GM18520 (cell line): ENCODE measurements around the gene KMT2A.
"Not testable (repeated sequence)": the region's sequence is repeated elsewhere in the genome, so short reads cannot be mapped to it uniquely, and the experiment has no call there.

Source experiments
- ATAC-seq: cut with Tn5 transposase; IDR thresholded peaks from one replicate; pipeline ENCODE4 v1.9.1; 2021; ENCODE audit not compliant: unreplicated experiment

The KMT2A gene

DNA sequence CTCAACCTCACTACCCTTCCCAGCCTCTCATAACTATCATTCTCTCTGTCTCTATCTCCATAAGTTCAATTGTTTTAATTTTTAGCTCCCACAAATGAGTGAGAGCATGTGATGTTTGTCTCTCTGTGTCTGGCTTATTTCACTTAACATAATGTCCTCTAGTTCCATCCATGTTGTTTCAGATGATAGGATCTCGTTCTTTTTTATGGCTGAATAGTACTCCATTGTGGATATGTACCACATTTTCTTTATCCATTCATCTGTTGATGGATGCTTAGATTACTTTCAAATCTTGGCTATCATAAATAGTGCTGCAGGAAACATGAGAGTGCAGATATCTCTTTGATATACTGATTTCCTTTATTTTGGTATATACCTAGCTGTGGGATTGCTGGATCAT is 44.9 kb downstream of the KMT2A start:
- ATAC-seq, result not testable (repeated sequence)

DNA sequence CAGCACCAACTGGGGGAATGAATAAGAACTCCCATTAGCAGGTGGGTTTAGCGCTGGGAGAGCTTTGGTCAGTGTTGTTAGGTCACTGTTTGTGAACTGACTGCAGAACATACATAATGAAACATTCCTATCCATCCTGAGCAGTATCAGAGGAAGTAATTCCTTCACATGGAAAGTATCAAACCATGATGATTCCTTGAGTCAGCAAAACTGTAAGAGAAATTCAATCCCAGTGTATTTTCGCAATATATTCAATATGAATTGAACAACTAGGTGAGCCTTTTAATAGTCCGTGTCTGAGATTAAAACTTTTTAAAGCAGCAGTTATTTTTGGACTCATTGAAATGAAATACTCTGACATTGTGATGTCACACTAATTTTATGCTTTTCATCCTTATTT is 48.1 kb downstream of the KMT2A start:
- ATAC-seq, result no peak

DNA sequence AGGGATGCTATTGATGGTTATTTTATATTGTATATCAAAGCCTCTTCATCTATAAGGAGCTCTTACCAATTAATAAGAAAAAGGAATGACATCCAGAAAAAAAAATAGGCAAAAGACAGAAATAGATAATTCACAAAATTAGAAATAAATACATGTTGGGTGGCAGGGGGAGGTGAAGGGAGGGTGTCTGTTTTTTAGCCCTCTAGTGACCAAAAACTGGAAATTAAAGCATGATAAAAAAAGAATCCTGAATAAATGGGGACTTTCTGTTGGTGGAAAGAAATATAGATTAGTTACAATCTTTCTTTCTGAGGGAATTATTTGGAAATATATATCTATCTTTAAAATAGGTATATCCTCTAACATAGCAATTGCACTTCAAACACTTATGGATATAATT is 49.0 kb downstream of the KMT2A start:
- no peak for ATAC-seq

DNA sequence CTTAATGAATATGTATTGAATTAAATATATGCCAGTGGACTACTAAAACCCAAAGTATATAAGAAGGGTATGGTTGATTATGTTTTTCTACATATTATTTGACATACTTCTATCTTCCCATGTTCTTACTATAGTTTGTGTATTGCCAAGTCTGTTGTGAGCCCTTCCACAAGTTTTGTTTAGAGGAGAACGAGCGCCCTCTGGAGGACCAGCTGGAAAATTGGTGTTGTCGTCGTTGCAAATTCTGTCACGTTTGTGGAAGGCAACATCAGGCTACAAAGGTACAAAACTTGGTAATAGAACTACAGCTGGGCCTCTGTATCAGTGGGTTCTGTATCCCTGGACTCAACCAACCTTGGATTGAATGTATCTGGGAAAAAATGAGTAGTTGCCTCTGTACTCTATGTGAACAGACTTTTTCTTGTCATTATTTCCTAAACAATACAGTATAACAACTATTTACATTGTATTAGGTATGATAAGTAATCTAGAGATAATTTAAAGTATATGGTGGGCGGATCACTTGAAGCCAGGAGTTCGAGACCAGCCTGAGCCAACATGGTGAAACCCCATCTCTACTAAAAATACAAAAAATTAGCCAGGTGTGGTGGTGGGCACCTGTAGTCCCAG is 52.3 kb downstream of the KMT2A start:
- no peak for ATAC-seq

DNA sequence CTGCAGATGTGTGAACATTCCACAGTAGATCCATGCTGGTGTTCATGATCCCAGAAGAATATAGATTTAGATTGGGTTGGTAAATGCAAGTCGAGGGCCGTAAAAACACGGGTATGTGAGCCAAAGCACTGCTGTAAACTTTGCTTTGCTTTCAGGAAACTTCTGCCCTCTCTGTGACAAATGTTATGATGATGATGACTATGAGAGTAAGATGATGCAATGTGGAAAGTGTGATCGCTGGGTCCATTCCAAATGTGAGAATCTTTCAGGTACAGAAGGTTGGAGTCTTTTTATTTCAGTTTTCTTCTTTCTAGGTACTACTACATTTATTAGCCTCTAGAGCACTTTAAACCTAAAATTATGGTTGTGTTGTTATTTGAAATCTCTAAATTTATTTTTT is 54.7 kb downstream of the KMT2A start:
- ATAC-seq, result no peak

DNA sequence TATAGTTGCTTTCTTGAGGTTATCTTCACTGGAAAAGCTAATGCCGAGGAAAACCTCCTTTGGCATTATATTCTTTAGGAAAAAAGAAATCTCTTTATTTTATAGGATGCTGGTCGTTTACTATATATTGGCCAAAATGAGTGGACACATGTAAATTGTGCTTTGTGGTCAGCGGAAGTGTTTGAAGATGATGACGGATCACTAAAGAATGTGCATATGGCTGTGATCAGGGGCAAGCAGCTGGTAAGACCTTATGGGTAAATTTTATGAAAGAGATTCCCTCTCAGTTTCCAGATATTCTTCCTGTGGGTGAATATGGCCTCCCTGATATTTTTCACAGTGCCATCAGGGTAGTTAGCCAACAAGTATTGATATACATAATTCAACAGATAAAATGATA is 61.5 kb downstream of the KMT2A start:
- no peak for ATAC-seq

DNA sequence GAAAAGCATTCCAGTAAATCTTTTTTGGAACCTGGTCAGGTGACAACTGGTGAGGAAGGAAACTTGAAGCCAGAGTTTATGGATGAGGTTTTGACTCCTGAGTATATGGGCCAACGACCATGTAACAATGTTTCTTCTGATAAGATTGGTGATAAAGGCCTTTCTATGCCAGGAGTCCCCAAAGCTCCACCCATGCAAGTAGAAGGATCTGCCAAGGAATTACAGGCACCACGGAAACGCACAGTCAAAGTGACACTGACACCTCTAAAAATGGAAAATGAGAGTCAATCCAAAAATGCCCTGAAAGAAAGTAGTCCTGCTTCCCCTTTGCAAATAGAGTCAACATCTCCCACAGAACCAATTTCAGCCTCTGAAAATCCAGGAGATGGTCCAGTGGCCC is 66.9 kb downstream of the KMT2A start:
- ATAC-seq, result no peak

DNA sequence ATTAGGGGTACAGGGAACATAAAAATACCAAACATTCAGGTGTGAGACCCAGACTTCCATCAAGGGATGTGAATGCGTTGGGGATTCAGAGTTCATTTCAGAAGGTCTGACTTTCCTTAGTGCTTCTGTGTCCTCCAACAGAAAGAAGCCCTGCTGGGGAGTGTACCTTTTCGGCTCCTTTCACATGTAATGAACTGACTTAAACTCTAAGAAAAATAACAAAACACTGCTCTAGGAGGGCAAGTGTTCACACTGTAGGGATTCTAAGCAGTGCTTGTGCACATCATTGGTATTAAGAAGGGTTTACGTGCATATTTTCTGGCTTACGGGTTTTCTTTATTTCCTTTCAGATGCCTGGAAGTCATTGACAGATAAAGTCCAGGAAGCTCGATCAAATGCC is 75.3 kb downstream of the KMT2A start:
- no peak for ATAC-seq

DNA sequence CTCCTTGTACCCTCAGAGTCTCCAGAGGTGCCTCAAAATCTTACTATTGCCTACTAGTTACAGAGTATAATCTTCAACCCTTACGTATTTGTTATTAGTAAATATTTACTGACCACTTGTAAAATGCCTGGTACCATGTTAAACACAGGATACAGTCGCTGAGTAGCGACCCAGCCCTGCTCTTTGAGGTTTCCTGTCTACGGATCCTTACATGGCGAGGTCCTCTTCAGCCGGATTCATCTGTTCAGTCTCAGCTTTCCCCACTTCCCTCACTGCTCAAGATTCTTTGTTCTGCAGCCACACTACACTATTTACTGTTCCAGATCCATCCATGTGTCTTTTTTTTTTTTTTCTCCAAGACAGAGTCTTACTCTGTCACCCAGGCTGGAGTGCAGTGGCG is 77.8 kb downstream of the KMT2A start:
- ATAC-seq, result no peak

DNA sequence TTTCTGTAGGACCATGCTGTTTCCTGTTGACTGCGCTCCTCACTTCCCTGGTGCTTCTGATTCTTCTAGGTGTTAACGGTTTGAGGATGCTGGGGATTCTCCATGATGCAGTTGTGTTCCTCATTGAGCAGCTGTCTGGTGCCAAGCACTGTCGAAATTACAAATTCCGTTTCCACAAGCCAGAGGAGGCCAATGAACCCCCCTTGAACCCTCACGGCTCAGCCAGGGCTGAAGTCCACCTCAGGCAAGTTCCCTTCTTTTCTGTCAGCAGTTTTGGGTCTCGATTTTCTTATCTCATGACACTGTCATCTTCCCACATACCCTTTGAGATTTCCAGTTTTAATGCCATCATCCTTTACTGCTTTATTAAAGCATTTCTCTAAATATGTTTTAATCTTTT is 83.3 kb downstream of the KMT2A start:
- ATAC-seq, result no peak

DNA sequence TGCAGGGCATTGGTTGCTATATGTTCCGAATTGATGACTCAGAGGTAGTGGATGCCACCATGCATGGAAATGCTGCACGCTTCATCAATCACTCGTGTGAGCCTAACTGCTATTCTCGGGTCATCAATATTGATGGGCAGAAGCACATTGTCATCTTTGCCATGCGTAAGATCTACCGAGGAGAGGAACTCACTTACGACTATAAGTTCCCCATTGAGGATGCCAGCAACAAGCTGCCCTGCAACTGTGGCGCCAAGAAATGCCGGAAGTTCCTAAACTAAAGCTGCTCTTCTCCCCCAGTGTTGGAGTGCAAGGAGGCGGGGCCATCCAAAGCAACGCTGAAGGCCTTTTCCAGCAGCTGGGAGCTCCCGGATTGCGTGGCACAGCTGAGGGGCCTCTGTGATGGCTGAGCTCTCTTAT is 85.6 kb downstream of the KMT2A start:
- ATAC-seq, result peak; percentile 53

DNA sequence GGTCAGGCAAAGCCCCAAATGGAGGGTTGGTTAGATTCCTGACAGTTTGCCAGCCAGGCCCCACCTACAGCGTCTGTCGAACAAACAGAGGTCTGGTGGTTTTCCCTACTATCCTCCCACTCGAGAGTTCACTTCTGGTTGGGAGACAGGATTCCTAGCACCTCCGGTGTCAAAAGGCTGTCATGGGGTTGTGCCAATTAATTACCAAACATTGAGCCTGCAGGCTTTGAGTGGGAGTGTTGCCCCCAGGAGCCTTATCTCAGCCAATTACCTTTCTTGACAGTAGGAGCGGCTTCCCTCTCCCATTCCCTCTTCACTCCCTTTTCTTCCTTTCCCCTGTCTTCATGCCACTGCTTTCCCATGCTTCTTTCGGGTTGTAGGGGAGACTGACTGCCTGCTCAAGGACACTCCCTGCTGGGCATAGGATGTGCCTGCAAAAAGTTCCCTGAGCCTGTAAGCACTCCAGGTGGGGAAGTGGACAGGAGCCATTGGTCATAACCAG is 86.3 kb downstream of the KMT2A start:
- ATAC-seq, result no peak

DNA sequence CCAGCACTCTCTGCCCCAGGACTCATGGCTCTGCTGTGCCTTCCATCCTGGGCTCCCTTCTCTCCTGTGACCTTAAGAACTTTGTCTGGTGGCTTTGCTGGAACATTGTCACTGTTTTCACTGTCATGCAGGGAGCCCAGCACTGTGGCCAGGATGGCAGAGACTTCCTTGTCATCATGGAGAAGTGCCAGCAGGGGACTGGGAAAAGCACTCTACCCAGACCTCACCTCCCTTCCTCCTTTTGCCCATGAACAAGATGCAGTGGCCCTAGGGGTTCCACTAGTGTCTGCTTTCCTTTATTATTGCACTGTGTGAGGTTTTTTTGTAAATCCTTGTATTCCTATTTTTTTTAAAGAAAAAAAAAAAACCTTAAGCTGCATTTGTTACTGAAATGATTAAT is 88.1 kb downstream of the KMT2A start:
- ATAC-seq, result no peak

DNA sequence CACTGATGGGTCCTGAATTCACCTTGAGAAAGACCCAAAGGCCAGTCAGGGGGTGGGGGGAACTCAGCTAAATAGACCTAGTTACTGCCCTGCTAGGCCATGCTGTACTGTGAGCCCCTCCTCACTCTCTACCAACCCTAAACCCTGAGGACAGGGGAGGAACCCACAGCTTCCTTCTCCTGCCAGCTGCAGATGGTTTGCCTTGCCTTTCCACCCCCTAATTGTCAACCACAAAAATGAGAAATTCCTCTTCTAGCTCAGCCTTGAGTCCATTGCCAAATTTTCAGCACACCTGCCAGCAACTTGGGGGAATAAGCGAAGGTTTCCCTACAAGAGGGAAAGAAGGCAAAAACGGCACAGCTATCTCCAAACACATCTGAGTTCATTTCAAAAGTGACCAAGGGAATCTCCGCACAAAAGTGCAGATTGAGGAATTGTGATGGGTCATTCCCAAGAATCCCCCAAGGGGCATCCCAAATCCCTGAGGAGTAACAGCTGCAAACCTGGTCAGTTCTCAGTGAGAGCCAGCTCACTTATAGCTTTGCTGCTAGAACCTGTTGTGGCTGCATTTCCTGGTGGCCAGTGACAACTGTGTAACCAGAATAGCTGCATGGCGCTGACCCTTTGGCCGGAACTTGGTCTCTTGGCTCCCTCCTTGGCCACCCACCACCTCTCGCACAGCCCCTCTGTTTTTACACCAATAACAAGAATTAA is 88.6 kb downstream of the KMT2A start:
- no peak for ATAC-seq

DNA sequence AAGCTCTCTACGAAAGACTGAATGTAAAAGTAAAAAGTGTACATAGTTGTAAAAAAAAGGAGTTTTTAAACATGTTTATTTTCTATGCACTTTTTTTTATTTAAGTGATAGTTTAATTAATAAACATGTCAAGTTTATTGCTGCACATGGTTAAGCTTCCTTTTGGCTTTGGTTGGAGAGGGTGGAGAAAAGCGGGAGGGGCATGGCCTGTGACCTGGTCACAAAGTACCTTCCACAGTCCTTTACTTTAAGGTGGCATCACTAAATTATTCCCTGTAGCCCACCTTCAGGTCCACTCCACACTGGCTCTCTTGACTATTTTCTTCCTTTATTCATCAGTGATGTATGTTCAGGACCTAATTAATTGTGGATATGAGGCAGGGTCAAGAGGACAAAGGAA is 90.4 kb downstream of the KMT2A start:
- ATAC-seq, result no peak

DNA sequence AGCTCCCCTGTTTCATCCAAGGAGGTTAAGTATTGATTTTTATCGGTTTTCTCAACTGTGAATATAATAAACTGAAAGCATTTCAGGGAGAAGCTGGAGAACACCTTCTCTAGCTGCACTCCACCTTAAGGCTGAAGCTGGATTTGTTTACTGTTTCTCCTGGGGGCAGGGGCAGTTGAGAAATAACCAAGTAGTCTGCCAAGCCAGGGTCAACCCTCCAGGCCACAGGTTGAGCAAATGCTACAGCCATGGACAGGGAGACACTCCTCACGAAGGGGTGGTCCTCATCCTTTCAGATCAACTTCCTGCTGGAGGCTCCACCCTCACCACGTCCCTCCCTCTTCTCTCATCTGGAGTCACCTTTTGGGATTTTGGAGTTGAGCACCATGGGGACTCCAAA is 90.8 kb downstream of the KMT2A start, which contains the start of gene TTC36:
TTC36 (plus strand) TSS at position 366 of the 400 bp plus-strand sequence; CDS start at position 387, 21 bp downstream.
- ATAC-seq, result no peak

DNA sequence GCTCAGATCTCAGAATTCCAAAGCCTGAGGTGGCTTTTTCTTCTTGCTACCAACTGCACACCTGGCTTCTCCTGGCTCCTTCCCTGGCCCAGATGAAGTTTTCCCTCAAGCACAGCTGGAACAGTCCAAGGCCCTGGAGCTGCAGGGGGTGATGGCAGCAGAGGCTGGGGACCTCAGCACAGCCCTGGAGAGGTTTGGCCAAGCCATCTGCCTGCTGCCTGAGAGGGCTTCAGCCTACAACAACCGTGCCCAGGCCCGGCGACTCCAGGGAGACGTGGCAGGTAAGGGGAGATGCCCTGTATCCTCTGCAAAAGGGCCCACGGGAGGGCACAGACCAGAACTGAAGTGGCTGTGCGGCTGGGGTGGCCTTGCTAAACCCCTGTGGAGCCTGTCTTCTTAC is 92.2 kb downstream of the KMT2A start:
- no peak for ATAC-seq

DNA sequence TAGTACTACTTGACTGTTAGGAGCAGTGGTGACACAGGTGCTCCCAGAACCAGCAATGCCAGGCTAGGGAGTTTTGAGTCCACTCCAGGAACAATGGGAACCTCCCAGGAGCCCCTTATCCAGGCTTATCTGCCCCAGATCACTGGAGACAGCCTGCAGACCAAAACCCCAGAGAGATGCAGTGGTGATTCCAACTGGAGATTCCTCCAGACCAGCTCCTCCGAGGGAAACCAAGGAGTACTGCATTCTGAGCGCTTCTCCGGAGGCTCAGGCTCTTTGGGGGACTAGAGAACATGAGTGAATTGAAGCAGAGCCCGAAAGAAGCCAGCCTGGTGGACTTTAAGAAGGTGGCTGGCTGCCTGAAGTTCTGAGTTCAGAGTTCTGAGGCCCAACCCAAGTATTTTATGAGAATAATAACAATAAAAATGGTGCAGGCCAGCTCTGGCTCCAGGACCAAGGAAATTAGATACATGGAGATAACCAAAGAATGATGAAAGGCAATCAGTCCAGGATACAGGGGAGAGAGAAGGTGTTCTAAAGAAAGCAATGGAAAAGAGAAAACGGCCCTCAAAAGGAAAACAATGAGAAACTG is 93.4 kb downstream of the KMT2A start:
- no peak for ATAC-seq

DNA sequence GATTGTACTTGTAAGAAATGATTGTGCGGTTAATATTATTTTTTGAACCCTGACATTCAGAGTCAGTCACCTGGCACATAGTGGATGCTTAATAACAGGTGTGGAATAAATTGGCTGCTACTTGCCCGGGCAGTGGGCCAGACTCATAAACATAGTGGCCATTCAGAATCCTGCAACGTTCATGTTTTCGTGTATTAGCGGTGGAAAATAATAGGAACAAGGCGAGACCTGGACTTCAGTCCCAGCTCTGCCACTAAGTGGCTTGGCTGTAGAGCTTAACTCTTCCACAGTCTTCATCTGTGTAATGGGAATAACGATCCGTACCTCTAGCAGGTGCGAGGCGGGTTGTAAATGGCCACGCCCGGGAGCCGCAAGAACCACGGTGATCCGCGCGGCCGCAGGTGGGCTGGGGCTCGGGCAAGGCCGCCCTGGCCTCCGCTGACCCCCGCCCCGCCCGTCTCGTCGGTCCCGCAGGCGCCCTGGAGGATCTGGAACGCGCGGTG is 93.9 kb downstream of the KMT2A start:
- no peak for ATAC-seq

DNA sequence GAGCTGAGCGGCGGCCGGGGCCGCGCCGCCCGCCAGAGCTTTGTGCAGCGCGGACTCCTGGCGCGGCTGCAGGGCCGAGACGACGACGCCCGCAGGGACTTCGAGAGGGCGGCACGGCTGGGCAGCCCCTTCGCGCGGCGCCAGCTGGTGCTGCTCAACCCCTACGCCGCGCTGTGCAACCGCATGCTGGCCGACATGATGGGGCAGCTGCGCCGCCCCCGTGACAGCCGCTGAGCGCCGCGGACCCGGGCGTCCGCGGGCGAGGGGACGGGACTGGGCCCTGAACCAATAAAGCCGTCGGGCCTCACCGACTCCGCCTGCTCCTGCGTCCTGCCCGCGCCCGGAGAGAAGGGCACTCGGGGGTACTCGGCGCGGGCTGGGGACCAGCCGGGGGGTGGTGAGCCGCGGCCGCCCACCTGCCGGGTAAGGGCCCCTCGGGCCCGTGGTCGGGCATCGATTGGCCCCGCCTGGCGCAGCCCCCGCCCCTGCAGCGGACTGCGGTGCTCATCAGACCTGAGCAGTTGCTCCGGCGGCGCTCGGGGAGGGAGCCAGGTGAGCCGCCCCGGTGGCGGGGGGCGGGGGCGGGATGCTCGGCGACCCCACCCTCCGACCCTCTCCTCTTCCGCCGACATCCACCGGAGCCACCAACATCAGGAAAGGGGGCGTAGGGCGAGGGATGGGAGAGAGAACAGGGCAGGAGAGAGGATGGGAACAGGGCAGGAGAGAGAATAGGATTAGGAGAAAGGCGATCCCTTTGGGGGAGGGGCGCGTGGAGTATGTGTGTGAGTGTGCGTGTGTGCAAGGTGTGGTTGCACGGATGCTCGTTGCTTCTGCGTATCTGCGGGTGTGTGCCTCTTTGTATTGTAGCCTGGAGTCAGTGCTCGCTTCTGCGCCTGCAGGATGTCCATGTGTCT is 94.6 kb downstream of the KMT2A start, which contains the start of gene TMEM25:
TMEM25 (plus strand) TSS at position 510 of the 914 bp plus-strand sequence. CDS start 610 bp downstream, outside the sequence.
- peak; percentile 41 for ATAC-seq

DNA sequence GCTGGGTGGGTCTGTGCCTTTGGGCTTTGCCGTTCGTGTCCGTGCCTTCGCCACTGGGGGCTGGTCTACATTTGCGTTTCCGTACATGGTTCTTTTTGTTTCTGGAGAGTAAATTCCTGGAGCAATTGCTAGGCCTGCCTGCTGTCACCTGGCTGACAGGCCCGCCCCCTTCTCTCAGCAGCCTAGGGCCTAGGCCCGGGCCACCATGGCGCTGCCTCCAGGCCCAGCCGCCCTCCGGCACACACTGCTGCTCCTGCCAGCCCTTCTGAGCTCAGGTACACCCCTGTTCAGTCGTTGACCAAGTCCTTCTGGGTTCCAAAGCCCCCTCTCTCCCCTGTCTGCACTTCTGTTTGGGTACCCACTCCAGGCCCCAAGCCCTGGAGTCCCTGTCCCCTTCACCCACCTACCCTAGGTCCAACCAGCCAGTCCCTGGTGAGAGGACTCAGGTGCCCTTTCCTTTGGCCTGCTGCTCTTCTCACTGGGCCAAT is 95.3 kb downstream of the KMT2A start:
- no peak for ATAC-seq
